ENCODE data around the gene AKR1E2.

DNA sequence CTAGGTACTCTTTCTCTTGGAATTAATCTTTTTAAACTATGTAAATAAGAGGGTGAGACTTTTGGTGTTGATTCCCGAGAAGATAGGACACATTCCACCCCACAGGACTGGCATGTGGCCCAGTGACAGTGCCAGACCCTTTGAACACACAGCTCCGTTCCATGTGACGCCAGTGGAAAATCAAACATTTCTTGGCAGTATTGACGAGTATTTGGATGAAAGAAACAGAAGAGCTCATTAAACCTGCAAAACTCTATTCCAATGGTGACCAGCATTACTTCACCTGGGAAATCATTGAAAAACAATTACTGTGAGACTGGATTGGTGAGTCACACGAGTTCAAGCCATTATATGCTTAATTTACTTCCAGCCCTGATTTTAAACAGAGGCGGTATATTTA is 25.8 kb downstream of the AKR1E2 start:
- TF ChIP-seq EP300 (IDR thresholded peaks at IDR 0.05): no peak
- TF ChIP-seq, protein P1, sequence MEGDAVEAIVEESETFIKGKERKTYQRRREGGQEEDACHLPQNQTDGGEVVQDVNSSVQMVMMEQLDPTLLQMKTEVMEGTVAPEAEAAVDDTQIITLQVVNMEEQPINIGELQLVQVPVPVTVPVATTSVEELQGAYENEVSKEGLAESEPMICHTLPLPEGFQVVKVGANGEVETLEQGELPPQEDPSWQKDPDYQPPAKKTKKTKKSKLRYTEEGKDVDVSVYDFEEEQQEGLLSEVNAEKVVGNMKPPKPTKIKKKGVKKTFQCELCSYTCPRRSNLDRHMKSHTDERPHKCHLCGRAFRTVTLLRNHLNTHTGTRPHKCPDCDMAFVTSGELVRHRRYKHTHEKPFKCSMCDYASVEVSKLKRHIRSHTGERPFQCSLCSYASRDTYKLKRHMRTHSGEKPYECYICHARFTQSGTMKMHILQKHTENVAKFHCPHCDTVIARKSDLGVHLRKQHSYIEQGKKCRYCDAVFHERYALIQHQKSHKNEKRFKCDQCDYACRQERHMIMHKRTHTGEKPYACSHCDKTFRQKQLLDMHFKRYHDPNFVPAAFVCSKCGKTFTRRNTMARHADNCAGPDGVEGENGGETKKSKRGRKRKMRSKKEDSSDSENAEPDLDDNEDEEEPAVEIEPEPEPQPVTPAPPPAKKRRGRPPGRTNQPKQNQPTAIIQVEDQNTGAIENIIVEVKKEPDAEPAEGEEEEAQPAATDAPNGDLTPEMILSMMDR (IDR thresholded peaks at IDR 0.05): no peak

All from stomach (tissue), 4 donors.